Stimulated activated CD4-positive, alpha-beta T cell treated with anti-CD3 and anti-CD28 coated beads, Interleukin-1b, Interleukin-23, amount 100 ng/mL, for 48 hours (primary cell): ENCODE results near the gene WDR81.
A peak's percentile ranks its signal among the peaks of the same experiment; 100 is the strongest.
"Not testable (repeated sequence)": the region's sequence is repeated elsewhere in the genome, so short reads cannot be mapped to it uniquely, and the experiment has no call there.

Source experiments
- DNase-seq: peaks from one replicate; pipeline ENCODE4 v3.0.0-alpha.2; 2020

The WDR81 gene

DNA sequence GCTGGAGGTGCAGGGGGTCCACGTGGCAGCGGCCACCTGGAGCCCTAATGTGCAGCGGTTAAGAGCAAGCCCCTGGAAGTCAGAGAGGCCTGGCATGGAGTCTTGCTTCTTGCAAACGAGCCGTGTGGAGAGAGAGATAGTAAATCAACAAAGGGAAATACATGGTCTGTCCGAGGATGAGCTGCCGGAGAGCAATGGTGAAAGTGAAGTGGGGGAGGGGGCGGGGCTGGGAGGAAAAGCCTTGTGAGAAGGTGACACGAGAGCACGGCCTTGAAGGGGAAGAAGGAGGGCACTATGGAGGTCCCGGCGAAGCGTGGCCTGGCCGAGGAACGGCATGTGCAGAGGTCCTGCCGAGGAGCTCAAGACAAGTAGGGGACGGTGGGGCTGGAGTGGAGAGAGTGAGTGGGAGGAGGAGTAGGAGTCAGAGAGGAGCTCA is 31.3 kb downstream of the WDR81 start:
- DNase-seq, result no peak

GRCh38 chr17:1758807-1759206 is 34.3 kb downstream of the WDR81 start:
- no peak for DNase-seq

DNA sequence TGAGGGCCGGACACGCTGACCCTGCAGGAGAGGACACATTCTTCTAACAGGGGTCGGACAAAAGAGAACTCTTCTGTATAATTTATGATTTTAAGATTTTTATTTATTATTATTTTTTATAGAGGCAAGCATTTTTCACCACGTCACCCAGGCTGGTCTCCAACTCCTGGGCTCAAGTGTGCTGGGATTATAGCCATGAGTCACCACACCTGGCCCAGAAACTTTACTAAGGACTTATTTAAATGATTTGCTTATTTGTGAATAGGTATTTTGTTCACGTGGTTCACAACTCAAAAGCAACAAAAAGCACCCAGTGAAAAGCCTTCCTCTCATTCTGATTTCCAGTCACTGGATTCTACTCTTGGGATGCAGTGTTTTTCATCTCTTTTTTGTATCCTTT is 35.0 kb downstream of the WDR81 start:
- no peak for DNase-seq

- no peak for DNase-seq
Measured at GRCh38 chr17:1762233-1762900, 37.9 kb downstream of the WDR81 start.

DNA sequence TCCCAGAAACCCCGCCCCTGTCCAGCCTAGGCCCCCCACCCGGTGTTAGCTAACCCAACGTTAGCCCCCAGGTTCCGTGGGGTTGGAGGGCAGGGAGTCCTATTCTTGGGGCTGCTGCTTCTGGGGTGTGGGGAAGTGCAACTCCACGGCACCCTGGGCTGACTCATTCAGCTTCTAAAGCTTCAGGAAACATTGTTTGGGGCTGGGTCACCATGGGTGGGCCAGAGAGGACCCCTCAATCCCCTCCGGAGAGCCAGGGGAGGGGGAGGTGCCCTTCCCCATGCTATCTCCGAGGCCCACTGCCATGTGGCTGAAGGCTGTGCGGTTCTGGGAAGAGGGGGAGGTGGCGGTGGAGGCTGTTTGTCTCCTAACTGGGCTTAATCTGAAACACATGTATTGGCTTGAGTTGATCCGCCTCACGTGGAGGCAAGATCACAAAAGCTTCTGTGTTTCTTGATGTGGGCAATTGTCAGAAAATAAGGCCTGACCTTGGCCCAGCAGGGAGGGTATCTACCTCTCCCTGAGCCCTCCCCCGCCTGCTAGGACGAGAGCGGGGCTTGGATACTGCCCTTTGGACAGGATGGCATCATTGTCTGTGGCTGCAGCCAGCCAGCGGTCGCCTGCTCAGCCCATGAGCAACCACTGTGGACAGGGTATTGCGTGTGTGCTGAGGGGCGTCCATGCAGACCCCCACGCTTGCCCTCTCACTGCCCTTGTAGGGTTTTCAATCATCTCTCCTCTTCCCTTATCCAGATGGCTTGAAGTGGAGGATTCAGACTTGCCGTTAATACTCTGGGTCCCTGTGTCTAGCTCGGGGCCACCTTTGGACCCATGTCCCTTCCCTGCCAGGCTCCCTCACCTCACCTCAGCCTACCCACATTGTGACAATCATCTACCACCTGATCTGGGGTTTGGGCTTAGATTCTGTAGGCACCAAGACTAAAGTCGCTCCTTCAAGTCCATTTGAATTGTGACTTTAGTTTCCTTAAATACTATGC is 38.7 kb downstream of the WDR81 start:
- no peak for DNase-seq

DNA sequence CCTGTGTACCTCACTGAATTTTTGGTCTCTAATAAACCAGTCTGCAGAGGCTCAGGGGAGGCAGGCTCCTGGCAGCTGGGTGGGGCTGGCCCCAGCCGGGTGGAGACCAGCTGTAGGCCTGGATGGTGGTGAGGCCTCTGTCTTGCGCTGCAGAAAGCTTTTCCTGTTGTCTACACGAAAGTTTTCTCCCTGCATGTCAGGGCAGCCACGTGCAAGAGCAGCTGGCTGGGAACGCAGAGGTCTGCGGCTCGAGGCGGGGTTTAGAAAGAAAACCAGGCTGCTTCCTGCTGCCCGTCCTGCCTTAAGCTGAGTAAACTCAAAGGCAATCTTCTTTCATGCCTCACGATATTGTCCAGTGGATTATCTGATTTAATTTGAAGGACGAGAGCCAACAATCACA is 39.8 kb downstream of the WDR81 start:
- DNase-seq, result peak; percentile 38

DNA sequence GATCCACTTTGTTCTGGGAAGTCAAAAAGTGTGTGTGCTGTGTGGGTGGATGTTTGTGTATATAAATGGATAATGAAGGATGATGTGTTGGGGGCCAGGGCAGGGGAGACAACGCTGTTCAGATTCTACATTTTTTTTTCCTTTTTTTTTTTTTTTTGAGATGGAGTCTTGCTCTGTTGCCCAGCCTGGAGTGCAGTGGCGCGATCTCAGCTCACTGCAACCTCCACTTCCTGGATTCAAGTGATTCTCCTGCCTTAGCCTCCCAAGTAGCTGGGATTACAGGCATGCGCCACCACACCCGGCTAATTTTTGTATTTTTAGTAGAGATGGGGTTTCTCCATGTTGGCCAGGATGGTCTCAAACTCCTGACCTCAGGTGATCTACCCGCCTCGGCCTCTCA is 40.2 kb downstream of the WDR81 start:
- not testable (repeated sequence) for DNase-seq

DNA sequence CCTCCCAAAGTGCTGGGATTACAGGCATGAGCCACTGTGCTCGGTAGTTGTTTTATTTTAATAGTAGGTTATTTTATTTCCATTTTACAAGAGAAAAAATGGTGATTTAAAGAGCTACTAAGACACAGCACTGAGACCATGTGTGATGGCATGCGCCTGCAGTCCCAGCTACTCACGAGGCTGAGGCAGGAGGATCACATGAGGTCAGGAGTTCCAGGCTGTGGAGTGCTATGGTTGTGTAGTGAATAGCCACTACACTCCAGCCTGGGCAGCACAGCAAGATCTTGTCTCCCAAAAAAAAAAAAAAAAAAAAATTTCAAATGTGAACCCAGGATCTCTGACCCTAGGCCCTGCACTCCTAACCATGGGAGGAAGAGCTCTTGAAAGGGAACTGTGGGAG is 41.1 kb downstream of the WDR81 start:
- no peak for DNase-seq

GRCh38 chr17:1766382-1767135 is 42.1 kb downstream of the WDR81 start:
- no peak for DNase-seq

- DNase-seq, result no peak
Measured at GRCh38 chr17:1767358-1767757, 42.9 kb downstream of the WDR81 start.

- DNase-seq, result no peak
Measured at GRCh38 chr17:1769822-1770477, 45.4 kb downstream of the WDR81 start.

GRCh38 chr17:1773000-1773695 is 48.6 kb downstream of the WDR81 start:
- not testable (repeated sequence) for DNase-seq

GRCh38 chr17:1773696-1774181 is 49.2 kb downstream of the WDR81 start:
- DNase-seq, result no peak

DNA sequence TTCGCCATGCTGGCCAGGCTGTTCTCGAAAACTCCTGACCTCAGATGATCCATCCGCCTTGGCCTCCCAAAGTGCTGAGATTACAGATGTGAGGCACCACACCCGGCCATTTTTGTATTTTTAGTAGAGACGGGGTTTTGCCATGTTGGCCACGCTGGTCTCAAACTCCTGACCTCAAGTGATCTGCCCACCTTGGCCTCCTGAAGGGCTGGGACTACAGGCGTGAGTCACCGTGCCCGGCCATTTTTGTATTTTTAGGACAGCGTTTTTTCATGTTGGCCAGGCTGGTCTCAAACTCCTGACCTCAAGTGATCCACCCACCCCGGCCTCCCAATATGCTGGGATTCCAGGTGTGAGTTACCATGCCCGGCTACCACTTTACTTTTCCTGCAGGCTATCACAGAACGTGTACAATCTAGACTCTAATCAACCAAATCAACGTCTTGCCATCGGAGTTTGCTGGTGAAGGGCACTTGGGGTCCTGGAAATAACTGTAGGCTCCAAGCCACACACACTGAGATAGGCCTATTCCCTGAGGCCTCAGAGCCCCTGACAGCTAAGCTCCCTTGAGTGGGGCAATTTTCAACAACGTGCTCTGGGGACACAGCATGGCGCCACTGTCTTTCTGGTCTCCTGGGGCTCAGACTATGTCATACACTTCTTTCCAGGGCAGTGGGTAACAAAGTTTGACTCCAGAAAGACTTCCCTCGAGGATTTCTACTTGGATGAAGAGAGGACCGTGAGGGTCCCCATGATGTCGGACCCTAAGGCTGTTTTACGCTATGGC is 50.1 kb downstream of the WDR81 start:
- no peak for DNase-seq

DNA sequence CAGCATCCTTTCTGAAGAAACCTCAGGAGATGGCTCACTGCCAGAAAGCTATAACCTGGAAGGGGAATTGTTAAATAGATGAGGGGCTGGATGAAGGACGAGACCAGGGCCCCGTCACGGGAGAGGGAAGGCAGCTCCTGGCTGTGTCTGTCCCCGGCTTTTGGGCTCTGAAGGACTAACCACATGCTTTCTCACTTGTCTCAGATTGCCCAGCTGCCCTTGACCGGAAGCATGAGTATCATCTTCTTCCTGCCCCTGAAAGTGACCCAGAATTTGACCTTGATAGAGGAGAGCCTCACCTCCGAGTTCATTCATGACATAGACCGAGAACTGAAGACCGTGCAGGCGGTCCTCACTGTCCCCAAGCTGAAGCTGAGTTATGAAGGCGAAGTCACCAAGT is 51.8 kb downstream of the WDR81 start:
- no peak for DNase-seq

DNA sequence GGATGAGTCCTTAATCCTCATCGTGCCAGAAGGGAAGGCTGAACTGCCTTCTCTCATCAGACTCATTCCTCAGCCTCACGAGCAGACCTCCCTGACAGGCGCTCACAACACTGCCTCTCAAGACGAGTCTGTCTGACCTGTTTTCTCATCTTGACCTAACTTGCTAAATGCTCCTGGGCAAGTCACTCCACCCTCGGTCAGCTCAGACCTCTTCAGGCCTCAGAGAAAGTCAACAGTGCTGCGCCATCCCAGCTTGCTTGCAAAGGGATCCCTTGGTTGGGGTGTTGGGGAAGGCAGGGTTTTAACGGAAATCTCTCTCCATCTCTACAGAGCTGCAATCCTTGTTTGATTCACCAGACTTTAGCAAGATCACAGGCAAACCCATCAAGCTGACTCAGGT is 52.4 kb downstream of the WDR81 start:
- no peak for DNase-seq

DNA sequence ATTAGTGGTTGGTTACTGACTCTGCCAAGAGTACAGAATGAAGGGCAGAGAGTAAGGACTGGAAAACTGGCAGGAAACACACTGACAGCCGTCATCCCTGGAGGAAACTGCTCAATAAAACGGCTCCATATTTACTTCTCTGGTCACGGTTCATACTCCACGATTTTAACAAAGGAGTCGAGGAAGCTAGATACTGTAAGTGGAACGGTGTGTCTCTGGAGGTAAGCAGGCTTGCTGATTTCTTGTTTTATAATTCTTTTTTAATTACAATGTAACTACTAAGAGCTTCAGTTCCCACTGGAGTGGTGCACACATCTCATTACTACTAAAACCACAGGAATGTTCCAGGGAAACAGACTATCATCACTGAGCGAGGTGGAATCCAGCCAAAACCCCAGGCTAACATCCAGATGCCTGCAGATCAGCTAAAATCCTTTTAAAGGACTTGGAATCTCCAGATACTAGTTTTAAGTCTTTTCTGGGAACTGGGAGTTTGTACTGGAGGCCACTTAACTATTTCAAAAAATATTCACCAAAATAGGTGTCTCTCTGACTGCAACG is 55.1 kb downstream of the WDR81 start:
- DNase-seq, result no peak

GRCh38 chr17:1782171-1782567 is 57.7 kb downstream of the WDR81 start:
- DNase-seq, result no peak

DNA sequence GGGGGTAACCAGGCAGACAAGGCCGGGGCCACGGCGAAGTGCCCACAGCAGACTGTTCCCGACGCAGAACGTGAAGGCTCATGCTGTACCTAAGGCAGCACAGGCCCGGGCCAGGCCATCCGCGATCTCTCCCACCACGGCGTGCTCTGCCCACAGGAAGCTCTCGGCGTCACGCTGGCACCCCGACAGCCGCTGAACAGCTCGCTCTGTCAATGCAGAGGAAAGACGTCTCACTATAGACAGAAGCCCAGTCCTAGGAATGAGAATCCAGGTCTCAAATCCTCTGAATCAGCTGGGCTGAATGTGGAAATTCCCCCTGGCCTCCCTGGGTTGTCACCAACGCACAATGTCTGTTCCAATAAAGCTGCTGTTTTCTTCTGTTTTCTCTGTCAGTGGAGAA is 58.8 kb downstream of the WDR81 start:
- no peak for DNase-seq

DNA sequence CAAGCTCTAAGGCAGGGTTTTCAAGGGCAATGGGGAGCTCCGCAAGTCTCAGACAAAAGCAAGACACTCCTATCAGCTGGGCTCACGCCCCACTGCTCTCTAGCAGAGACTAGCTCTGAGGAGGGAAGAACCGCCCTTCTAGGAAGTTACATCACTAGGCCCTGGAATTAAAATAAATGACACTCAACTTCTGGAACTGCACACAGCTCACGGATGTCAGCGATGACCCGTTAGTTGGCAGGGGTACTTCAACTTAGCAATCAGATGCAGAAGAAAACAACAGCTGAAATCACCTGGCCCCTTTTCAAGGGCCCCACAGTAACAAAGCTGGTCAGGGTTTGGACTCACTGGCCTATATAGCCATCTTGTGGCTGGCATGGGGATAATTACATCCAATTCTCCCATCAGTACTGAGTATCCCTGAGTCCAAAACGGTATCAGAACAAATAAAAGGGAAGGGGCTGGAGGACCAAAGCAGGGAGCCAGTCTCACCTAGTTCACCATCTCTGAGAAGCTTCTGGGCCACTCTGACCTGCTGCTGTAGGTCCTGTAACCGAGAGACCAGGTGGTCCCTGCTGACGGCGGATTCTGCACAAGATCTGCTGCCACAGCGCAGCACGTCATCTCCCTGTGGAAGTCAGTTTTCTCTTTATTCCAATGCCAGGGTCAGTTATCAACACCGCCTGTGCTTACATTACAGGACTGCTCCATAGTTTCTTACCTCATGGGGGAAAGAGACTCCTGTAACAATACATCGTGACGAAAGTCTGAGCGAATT is 59.5 kb downstream of the WDR81 start:
- DNase-seq, result no peak
